KMS-11 (cell line): ENCODE measurements around the gene ZKSCAN3.
"Not testable (repeated sequence)": the region's sequence is repeated elsewhere in the genome, so short reads cannot be mapped to it uniquely, and the experiment has no call there.

Source experiments
- H2AFZ ChIP-seq: fragments of 200-600 bp; sonication (generic); 2 replicates; pipeline ENCODE4 v1.6.1; 2016; ENCODE audit warnings: antibody characterized with exemption, mixed run types, low read depth
- H3K27ac ChIP-seq: fragments of 200-600 bp; sonication (generic); 2 replicates; pipeline ENCODE4 v1.6.1; 2016; ENCODE audit warnings: mild to moderate bottlenecking, mixed run types
- H3K27me3 ChIP-seq: fragments of 200-600 bp; sonication (generic); 2 replicates; pipeline ENCODE4 v1.6.1; 2017; ENCODE audit warnings: mild to moderate bottlenecking, low read depth, mixed run types, moderate library complexity; ENCODE audit not compliant: insufficient read depth
- H3K36me3 ChIP-seq: fragments of 200-600 bp; sonication (generic); 2 replicates; pipeline ENCODE4 v1.6.1; 2017; ENCODE audit warnings: mild to moderate bottlenecking, mixed run types; ENCODE audit not compliant: insufficient read depth
- H3K4me1 ChIP-seq: fragments of 200-600 bp; sonication (generic); 2 replicates; pipeline ENCODE4 v1.6.1; 2016; ENCODE audit warnings: mild to moderate bottlenecking, low read depth, mixed run types; ENCODE audit not compliant: poor library complexity, severe bottlenecking
- H3K4me2 ChIP-seq: fragments of 200-600 bp; sonication (generic); 2 replicates; pipeline ENCODE4 v1.7.0; 2016; ENCODE audit warnings: mild to moderate bottlenecking, mixed run types
- H3K4me3 ChIP-seq: fragments of 200-600 bp; sonication (generic); IDR thresholded peaks from 2 replicates; pipeline ENCODE4 v1.6.1; 2017; ENCODE audit warnings: low read depth, low read length, mixed read lengths; ENCODE audit not compliant: insufficient read depth
- H3K79me2 ChIP-seq: fragments of 200-600 bp; sonication (generic); 2 replicates; pipeline ENCODE4 v1.6.1; 2016; ENCODE audit warnings: low read depth, mixed run types; ENCODE audit not compliant: insufficient read depth
- H3K9ac ChIP-seq: fragments of 200-600 bp; sonication (generic); 2 replicates; pipeline ENCODE4 v1.6.1; 2016; ENCODE audit warnings: mild to moderate bottlenecking, mixed run types
- H4K20me1 ChIP-seq: fragments of 200-600 bp; sonication (generic); 2 replicates; pipeline ENCODE4 v1.6.1; 2016; ENCODE audit warnings: mild to moderate bottlenecking, mixed run types; ENCODE audit not compliant: insufficient read depth
- TF ChIP-seq, protein P1 (sequence below): fragments of 200-600 bp; sonication (generic); conservative IDR thresholded peaks from 2 replicates; pipeline ENCODE4 v1.6.1; 2017; ENCODE audit warnings: low read depth, mild to moderate bottlenecking, antibody characterized with exemption, low read length, moderate library complexity, mixed read lengths

The ZKSCAN3 gene

DNA sequence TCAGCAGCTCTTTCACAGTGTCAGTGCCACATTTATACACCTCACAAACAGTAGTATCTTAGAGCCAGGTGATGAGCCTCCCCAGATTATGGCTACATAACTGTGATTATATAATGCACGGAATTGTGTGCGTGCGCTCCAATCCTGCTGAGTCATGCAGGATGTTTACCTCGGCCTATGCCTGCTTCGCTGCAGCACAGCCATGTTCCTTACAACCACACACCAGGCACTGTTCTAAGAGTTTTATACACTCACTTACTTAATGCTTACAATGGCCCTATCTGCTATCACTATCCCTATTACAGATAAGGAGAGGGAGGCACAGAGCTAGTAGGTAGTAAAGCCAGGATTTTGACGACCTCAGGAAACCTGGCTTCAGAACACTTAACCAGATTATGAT, 7.3 kb downstream of the ZKSCAN3 start:
- no peak overlapping the region for H2AFZ ChIP-seq
- H3K79me2 ChIP-seq = no peaks in the 10 kb centered on the region; the same call in 1 of the 2 replicates
- H4K20me1 ChIP-seq = no peaks in the 10 kb centered on the region
- no peaks in the 10 kb centered on the region for H3K36me3 ChIP-seq
- no peak overlapping the region for H3K9ac ChIP-seq
- peaks cover 7% of the 10 kb centered on the region for H3K4me1 ChIP-seq
- H3K27me3 ChIP-seq = no peaks in the 10 kb centered on the region
- H3K27ac ChIP-seq = no peak overlapping the region
- no peak overlapping the region for H3K4me2 ChIP-seq
- TF ChIP-seq, protein P1, sequence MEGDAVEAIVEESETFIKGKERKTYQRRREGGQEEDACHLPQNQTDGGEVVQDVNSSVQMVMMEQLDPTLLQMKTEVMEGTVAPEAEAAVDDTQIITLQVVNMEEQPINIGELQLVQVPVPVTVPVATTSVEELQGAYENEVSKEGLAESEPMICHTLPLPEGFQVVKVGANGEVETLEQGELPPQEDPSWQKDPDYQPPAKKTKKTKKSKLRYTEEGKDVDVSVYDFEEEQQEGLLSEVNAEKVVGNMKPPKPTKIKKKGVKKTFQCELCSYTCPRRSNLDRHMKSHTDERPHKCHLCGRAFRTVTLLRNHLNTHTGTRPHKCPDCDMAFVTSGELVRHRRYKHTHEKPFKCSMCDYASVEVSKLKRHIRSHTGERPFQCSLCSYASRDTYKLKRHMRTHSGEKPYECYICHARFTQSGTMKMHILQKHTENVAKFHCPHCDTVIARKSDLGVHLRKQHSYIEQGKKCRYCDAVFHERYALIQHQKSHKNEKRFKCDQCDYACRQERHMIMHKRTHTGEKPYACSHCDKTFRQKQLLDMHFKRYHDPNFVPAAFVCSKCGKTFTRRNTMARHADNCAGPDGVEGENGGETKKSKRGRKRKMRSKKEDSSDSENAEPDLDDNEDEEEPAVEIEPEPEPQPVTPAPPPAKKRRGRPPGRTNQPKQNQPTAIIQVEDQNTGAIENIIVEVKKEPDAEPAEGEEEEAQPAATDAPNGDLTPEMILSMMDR = no peak
- no peak overlapping the region for H3K4me3 ChIP-seq

DNA sequence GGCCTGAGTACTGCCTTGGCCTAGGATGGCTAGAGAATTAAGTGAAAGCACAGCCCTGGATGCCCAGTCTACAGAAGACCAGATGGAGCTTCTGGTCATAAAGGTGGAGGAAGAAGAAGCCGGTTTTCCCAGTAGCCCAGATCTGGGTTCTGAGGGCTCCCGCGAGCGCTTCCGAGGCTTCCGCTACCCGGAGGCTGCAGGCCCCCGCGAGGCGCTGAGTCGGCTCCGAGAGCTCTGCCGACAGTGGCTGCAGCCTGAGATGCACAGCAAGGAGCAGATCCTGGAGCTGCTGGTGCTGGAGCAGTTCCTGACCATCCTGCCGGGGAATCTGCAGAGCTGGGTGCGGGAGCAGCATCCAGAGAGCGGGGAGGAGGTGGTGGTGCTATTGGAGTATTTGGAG, 9.8 kb downstream of the ZKSCAN3 start:
- not testable (repeated sequence) for H3K79me2 ChIP-seq, H3K4me3 ChIP-seq, H3K9ac ChIP-seq, H3K27ac ChIP-seq, H4K20me1 ChIP-seq, H3K36me3 ChIP-seq, H3K27me3 ChIP-seq, H3K4me1 ChIP-seq, H2AFZ ChIP-seq, H3K4me2 ChIP-seq

DNA sequence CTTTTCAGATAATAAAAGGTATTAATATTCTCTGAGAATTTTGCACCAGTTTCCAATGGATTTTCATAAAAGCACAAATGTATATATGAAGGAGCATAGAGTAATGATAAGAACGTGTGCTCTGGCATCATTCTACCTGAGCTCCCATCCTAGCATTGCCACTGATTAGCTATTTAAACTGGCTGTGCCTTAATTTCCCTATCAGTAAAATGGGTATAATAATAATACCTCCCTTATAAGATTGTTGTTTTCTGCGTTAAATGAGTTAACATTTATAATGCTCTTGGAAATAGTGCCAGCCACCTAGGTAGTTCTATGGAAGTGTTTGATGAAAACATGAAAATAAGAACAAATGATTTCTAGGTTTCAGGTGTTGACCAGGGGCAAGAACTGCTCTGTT, 11.2 kb downstream of the ZKSCAN3 start:
- Histone ChIP-seq H4K20me1 (no peaks in the 10 kb centered on the region), H3K4me1 (peaks cover 4% of the 10 kb centered on the region), H3K4me3 (no peak overlapping the region), H3K79me2 (no peaks in the 10 kb centered on the region), H3K9ac (no peak overlapping the region), H2AFZ (no peak overlapping the region), H3K36me3 (no peaks in the 10 kb centered on the region), H3K27ac (no peak overlapping the region), H3K4me2 (no peak overlapping the region), H3K27me3 (no peaks in the 10 kb centered on the region)
- TF ChIP-seq, protein P1 = no peak

DNA sequence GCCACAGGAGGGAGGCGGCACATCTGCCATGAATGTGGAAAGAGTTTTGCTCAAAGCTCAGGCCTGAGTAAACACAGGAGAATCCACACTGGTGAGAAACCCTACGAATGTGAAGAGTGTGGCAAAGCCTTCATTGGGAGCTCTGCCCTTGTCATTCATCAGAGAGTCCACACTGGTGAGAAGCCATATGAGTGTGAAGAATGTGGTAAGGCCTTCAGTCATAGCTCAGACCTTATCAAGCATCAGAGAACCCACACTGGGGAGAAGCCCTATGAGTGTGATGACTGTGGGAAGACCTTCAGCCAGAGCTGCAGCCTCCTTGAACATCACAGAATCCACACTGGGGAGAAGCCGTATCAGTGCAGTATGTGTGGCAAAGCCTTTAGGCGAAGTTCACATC, 15.8 kb downstream of the ZKSCAN3 start:
- not testable (repeated sequence) for H4K20me1 ChIP-seq, H3K4me2 ChIP-seq, H3K36me3 ChIP-seq, H3K27ac ChIP-seq, H2AFZ ChIP-seq, H3K27me3 ChIP-seq, H3K9ac ChIP-seq, H3K4me1 ChIP-seq, H3K79me2 ChIP-seq, H3K4me3 ChIP-seq

DNA sequence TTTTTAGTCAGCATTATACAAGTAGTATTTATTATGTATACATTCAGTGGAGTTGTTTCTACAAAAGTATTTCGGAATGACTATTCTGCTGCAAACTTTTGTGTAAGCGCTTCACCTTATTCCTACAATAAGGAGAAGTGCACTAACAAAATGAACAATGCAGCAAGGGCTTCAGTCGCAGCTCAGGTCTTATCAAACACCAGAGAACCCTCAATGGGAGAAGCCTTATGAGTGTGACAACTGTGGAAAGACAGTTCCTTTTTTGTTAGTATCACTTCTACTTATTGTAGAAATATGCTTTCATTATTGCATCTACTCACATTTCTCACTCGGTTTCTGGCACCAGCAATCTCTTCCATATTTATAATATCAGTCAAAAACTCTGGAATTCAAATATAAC, 18.8 kb downstream of the ZKSCAN3 start:
- no peaks in the 10 kb centered on the region for H3K4me1 ChIP-seq
- H3K36me3 ChIP-seq = no peaks in the 10 kb centered on the region
- no peaks in the 10 kb centered on the region for H3K27me3 ChIP-seq
- no peaks in the 10 kb centered on the region for H4K20me1 ChIP-seq
- H3K4me2 ChIP-seq = no peak overlapping the region
- no peak overlapping the region for H3K9ac ChIP-seq
- TF ChIP-seq, protein P1 = no peak
- H3K27ac ChIP-seq = no peak overlapping the region
- no peaks in the 10 kb centered on the region for H3K79me2 ChIP-seq
- H2AFZ ChIP-seq = no peak overlapping the region
- no peak overlapping the region for H3K4me3 ChIP-seq
